GM18505 (cell line): ENCODE measurements around the gene LMO7.
"Not testable (repeated sequence)": the region's sequence is repeated elsewhere in the genome, so short reads cannot be mapped to it uniquely, and the experiment has no call there.

ENCODE experiments used
- ATAC-seq: cut with Tn5 transposase; IDR thresholded peaks from one replicate; pipeline ENCODE4 v1.9.1; 2021; ENCODE audit not compliant: unreplicated experiment
- POLR2A ChIP-seq: IDR thresholded peaks from 4 replicates; pipeline ENCODE4 v1.6.1; 2011; ENCODE audit warnings: borderline replicate concordance; ENCODE audit not compliant: insufficient read depth, insufficient read length; ENCODE audit errors: extremely low read depth

The LMO7 gene

DNA sequence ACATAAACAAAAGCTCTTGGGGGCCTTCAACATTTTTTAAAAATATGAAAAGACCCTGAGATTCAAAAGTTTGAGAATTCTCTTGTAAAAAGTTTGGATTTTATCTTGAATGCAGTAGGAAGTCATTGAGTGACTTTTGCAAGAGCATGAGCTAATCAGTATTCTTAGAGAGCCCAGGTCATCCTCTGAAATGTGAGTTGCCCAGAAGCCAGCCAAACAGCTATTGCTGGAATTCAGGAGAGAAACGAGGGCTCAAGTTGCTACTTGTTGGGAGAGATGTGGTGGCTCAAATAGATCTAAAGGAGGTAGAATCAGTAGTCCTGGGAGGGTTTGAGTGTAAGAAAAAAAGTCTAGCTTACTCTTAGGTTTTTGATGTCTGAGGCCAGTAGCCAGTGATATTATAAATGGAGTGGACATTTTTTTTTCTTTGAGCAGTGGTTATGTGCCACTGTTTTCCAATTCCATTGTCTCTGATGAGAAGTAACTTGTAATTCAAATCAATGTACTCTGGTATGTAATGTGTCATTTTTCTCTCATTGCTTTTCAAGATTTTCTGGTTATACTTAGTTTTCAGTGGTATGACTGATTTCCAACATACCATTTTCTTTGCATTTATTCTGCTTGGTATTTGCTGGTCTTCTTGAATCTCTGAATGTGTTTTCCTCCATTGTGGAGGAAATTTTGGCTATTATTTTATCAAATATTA is 30.7 kb downstream of the LMO7 start:
- no peak for TF ChIP-seq POLR2A
- ATAC-seq, result no peak

DNA sequence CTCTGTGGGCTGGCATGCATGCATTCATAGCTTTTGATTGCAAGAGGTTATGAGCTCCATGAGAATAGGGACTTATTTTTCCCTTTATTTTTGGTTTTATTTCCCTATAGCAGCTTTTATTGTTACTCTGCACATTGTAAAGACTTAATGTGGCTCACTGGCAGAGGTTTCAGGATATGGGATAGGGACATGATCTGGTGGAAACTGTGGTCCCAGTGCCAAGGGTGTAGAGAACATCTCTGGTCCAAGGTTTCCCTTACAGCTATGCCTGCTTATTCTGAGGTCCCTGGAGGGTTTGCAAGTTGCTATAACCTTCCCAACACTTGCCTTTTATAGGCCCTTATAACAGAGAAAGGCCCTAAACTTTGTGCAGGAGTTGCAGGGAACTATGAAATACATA is 33.6 kb downstream of the LMO7 start:
- TF ChIP-seq POLR2A, result no peak
- ATAC-seq, result no peak

- ATAC-seq, result no peak
- TF ChIP-seq POLR2A, result no peak
Observed at GRCh38 chr13:75670496-75670895, 34.4 kb downstream of the LMO7 start.

GRCh38 chr13:75675421-75675820 is 39.3 kb downstream of the LMO7 start:
- no peak for TF ChIP-seq POLR2A
- ATAC-seq, result no peak

GRCh38 chr13:75679459-75679858 is 43.3 kb downstream of the LMO7 start:
- ATAC-seq, result no peak
- TF ChIP-seq POLR2A, result no peak

GRCh38 chr13:75680251-75680650 is 44.1 kb downstream of the LMO7 start:
- not testable (repeated sequence) for ATAC-seq

DNA sequence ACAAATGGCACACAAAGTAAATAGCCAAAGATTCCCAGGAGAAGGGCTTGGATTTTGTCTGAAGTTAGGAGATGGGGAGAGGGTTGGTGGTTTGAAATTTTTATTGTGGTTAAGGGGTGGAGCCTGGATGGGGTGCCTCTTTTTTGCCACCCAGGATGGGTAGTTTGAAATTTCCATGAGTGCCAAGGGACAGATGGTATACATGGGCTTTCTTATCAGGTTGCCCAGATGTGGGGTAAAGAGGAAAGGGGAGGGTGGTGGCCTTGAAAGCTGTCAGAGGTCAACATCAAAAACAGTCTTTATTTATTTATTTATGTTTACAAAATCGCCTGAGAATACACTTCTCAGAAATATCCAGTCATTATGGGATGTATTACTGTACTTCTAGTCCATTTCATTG is 46.2 kb downstream of the LMO7 start:
- TF ChIP-seq POLR2A, result no peak
- no peak for ATAC-seq

GRCh38 chr13:75685239-75685697 is 49.1 kb downstream of the LMO7 start:
- ATAC-seq, result no peak
- TF ChIP-seq POLR2A, result no peak

GRCh38 chr13:75687150-75687763 is 51.1 kb downstream of the LMO7 start:
- no peak for ATAC-seq
- no peak for TF ChIP-seq POLR2A

DNA sequence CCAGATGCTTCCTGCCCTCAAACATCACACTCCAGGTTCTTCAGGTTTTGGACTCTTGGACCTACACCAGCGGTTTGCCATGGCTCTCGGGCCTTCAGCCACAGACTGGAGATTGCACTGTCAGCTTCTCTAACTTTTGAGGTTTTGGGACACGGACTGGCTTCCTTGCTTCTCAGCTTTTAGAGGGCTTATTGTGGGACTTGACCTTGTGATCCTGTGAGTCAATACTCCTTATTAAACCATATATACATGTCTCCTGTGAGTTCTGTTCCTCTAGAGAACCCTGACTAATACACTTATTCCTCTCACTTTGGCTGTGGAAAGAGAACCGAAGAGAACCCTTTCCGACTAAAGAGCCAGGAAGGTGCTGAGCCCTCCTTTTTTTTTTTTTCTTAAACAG is 53.6 kb downstream of the LMO7 start:
- TF ChIP-seq POLR2A, result no peak
- ATAC-seq, result no peak

- ATAC-seq, result no peak
- no peak for TF ChIP-seq POLR2A
Observed at GRCh38 chr13:75690607-75691006, 54.5 kb downstream of the LMO7 start.

GRCh38 chr13:75691183-75691582 is 55.1 kb downstream of the LMO7 start:
- TF ChIP-seq POLR2A, result no peak
- no peak for ATAC-seq

DNA sequence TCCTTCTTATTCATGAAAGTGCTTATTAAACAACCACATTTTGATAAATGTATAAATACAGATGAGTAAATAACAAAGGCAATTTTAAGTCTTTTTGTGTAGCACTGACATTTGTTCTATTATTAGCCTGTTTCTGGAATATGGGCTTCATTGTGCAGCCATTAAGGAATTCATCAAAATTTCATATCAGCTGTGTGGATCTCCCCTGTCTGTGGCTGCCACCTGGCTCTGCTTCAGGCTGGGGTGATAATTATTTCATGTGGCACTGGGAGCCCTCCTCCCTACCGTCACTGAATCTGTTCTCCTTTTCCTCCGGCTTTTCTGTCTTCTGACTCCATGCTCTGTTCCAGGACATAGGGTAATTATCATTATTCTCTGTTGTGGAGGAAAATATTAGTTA is 57.1 kb downstream of the LMO7 start:
- TF ChIP-seq POLR2A, result no peak
- ATAC-seq, result no peak

DNA sequence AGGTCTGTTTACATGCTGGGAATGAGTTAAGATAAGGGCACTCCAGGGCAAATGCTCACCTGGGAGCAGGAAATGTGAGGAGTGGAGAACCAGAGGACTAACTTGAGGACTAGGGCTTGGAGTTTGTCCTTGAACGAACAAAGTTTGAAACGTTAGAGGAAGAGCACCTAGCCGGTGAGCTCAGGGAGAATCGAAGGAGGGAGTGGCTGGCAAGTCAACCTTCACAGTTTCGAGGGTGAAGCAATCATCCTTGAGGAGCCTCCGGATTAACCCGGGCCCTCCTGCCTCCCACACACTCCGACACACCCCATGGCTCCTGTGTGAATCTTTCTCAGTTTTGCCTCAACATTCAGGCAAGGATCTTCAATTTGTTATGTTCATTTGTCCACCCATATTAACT is 58.6 kb downstream of the LMO7 start:
- ATAC-seq, result no peak
- no peak for TF ChIP-seq POLR2A

DNA sequence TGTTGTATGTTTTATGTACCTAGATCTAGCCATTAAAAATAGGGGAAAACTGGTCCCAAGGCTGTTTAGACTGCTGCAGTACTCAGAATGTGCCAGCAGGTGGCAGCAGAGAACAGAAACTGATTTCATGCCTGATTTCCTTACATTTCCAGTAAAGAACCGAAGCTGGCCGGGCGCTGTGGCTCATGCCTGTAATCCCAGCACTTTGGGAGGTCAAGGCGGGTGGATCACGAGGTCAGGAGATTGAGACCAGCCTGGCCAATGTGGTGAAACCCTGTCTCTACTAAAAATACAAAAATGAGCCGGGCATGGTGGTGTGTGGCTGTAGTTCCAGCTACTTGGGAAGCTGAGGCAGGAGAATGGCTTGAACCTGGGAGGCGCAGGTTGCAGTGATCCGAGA is 59.8 kb downstream of the LMO7 start:
- ATAC-seq, result peak; percentile 53
